Mammary epithelial cell (primary cell): ENCODE measurements around the gene SPART.

Source experiments
- EZH2 ChIP-seq: IDR thresholded peaks from 2 replicates; pipeline ENCODE4 v1.6.1; 2012; ENCODE audit warnings: low read length, inconsistent platforms, borderline replicate concordance
- TF ChIP-seq, protein P1 (sequence below), 2 donors: IDR thresholded peaks in 1 of 2; conservative IDR thresholded peaks in 1 of 2; 2 replicates each; pipeline ENCODE4 v1.5.1; 2011 to 2012; ENCODE audit warnings: inconsistent platforms in 2 of 2, low read length in 2 of 2, mild to moderate bottlenecking in 2 of 2, control low read depth in 1 of 2, low read depth in 1 of 2; ENCODE audit not compliant: insufficient read depth in 1 of 2; ENCODE audit errors: extremely low read depth in 1 of 2

DNA sequence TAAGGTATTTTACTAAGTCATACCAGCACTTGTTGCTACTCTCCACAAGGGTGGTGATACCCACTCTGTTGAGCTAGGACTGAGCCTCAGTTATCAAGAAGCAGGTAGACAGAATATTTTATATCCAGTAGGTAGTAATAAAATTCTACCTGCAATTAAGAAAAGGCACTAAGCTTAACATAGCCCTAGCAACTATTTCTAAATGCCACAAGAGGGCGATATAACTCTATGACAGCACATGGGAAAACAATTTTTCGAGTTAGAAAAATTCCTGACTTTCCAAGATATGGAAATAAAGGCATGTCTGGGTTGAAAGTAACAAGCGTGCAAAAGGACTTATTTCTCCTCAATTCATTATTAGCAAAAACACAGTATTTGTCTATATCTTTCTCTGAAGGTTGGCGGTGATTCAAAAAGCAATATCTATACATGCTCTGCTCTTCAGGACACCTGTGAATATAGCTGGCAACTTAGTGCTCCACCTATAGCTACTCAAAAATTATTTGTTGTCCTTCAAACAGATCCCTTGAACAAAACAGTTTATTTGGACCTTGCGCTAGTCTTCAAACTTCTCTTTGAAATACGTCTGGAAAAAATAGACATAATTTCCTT is 63.3 kb downstream of the SPART start:
- TF ChIP-seq, protein P1, sequence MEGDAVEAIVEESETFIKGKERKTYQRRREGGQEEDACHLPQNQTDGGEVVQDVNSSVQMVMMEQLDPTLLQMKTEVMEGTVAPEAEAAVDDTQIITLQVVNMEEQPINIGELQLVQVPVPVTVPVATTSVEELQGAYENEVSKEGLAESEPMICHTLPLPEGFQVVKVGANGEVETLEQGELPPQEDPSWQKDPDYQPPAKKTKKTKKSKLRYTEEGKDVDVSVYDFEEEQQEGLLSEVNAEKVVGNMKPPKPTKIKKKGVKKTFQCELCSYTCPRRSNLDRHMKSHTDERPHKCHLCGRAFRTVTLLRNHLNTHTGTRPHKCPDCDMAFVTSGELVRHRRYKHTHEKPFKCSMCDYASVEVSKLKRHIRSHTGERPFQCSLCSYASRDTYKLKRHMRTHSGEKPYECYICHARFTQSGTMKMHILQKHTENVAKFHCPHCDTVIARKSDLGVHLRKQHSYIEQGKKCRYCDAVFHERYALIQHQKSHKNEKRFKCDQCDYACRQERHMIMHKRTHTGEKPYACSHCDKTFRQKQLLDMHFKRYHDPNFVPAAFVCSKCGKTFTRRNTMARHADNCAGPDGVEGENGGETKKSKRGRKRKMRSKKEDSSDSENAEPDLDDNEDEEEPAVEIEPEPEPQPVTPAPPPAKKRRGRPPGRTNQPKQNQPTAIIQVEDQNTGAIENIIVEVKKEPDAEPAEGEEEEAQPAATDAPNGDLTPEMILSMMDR (conservative IDR thresholded peaks at IDR 0.05 in 1 of 2, IDR thresholded peaks at IDR 0.05 in 1 of 2; ENCODE audit: extremely low read depth in 1 of 2, insufficient read depth in 1 of 2, low read depth in 1 of 2, low read length in 2 of 2) = peak; percentile 81 to 90
- TF ChIP-seq EZH2 = no peak
